OCI-LY7 (cell line): Measurements from ENCODE around the gene DNAJC18. TPM values are rescaled to one million over a fixed set of nuclear protein-coding genes. Genes with fewer than 3 reads are reported as not detected.

Source experiments
- BruUV-seq: library from RNA; stranded (reverse); fragments of 400-500 nt; replicated peaks from 2 replicates; lab custom pipeline; 2021; lab: Mats Ljungman, UMichigan
- CTCF ChIA-PET: fragments of 300-600 bp; sonication (Branson Sonifier 250); formaldehyde crosslinking; loops from one replicate; lab custom pipeline; 2022; ENCODE audit warnings: antibody characterized with exemption; ENCODE audit not compliant: unreplicated experiment; lab: Charles Lee
- POLR2A ChIA-PET: fragments of 300-600 bp; sonication (Branson Sonifier 250); formaldehyde crosslinking; loops from one replicate; lab custom pipeline; 2022; ENCODE audit warnings: antibody characterized with exemption; lab: Charles Lee
- DNase-seq: peaks from one replicate; pipeline ENCODE4 v3.0.0-alpha.2; 2015; ENCODE audit warnings: low spot score
- H2AFZ ChIP-seq: fragments of 200-600 bp; sonication (generic), shearing (Covaris generic); 2 replicates; pipeline ENCODE4 v1.6.1; 2014; ENCODE audit warnings: mild to moderate bottlenecking, antibody characterized with exemption, low read length, moderate library complexity
- H3K27ac ChIP-seq: fragments of 200-600 bp; sonication (generic); 2 replicates; pipeline ENCODE4 v1.5.1; 2014; ENCODE audit warnings: mixed run types, low read depth, mild to moderate bottlenecking, moderate library complexity, low read length, inconsistent platforms; ENCODE audit not compliant: poor library complexity, severe bottlenecking
- H3K36me3 ChIP-seq: fragments of 200-600 bp; sonication (generic); 2 replicates; pipeline ENCODE4 v1.6.1; 2014; ENCODE audit warnings: mild to moderate bottlenecking, antibody characterized with exemption, low read length, moderate library complexity, mixed read lengths; ENCODE audit not compliant: insufficient read depth
- H3K4me1 ChIP-seq: fragments of 200-600 bp; sonication (generic); 2 replicates; pipeline ENCODE4 v1.5.1; 2014; ENCODE audit warnings: mild to moderate bottlenecking, low read length; ENCODE audit not compliant: insufficient read depth, poor library complexity, severe bottlenecking
- H3K4me2 ChIP-seq: fragments of 200-600 bp; sonication (generic); 2 replicates; pipeline ENCODE4 v1.6.1; 2014; ENCODE audit warnings: mild to moderate bottlenecking, low read length
- H3K4me3 ChIP-seq: fragments of 200-600 bp; sonication (generic); 2 replicates; pipeline ENCODE4 v1.5.1; 2014; ENCODE audit warnings: mild to moderate bottlenecking, low read depth, low read length; ENCODE audit not compliant: poor library complexity, severe bottlenecking
- H3K79me2 ChIP-seq: fragments of 200-600 bp; sonication (generic); 2 replicates; pipeline ENCODE4 v1.6.1; 2016; ENCODE audit warnings: low read depth, mild to moderate bottlenecking, low read length, moderate library complexity, mixed read lengths; ENCODE audit not compliant: insufficient read depth
- H3K9me2 ChIP-seq: fragments of 200-600 bp; sonication (generic); 2 replicates; pipeline ENCODE4 v1.6.1; 2016; ENCODE audit warnings: mild to moderate bottlenecking, low read length, mixed read lengths; ENCODE audit not compliant: insufficient read depth
- H3K9me3 ChIP-seq: fragments of 200-600 bp; sonication (generic); 2 replicates; pipeline ENCODE4 v1.6.1; 2014; ENCODE audit warnings: mild to moderate bottlenecking, mixed run types, low read length, mixed read lengths
- H4K20me1 ChIP-seq: fragments of 200-600 bp; sonication (generic); 2 replicates; pipeline ENCODE4 v1.6.1; 2014; ENCODE audit warnings: mild to moderate bottlenecking, antibody characterized with exemption, low read length, moderate library complexity, mixed read lengths; ENCODE audit not compliant: insufficient read depth
- CTCF ChIP-seq: fragments of 200-600 bp; sonication (generic); conservative IDR thresholded peaks from 2 replicates; pipeline ENCODE4 v1.5.1; 2014; ENCODE audit warnings: mild to moderate bottlenecking, antibody characterized with exemption, low read length, moderate library complexity, mixed read lengths
- EZH2phosphoT487 ChIP-seq: fragments of 200-600 bp; sonication (generic); IDR thresholded peaks from 2 replicates; pipeline ENCODE4 v1.6.1; 2018; ENCODE audit warnings: low read depth, borderline replicate concordance, mild to moderate bottlenecking, mixed run types, antibody characterized with exemption, low read length, moderate library complexity, mixed read lengths
- intact Hi-C: fragments of 100-400 bp; cut with micrococcal nuclease; formaldehyde crosslinking; loops from one replicate; pipeline ENCODE4 v1.10.0; 2022; ENCODE audit not compliant: unreplicated experiment
- total RNA-seq, 2 experiments: library from RNA; depleted of rRNA in 1 of 2; stranded (reverse); fragments of >200 nt in 1 of 2; shearing (Covaris generic) in 1 of 2; gene quantifications; 2 replicates each; pipeline ENCODE4 v1.2.3, GENCODE V29; 2014 to 2022

The DNAJC18 gene
- total RNA-seq, 2 experiments from 2014 or later = 1.2 to 12.6 TPM

GRCh38 chr5:139457653-139458306, 18.5 kb upstream of the DNAJC18 start:
- no peaks in the 10 kb centered on the region for H3K9me2 ChIP-seq
- H3K79me2 ChIP-seq = no peaks in the 10 kb centered on the region
- H2AFZ ChIP-seq = no peak overlapping the region
- no peak overlapping the region for H3K4me2 ChIP-seq
- BruUV-seq = no TSS peak
- CTCF ChIA-PET = interaction anchor here (0.5 kb wide), 1 partner anchor 124 kb away, joined by 3 read pairs; no protein-coding TSS in a partner anchor
- POLR2A ChIA-PET = interaction anchor here (0.6 to 1.2 kb wide), 8 partner anchors 7 to 1113 kb away, joined by 3 to 6 read pairs (median 4); partner anchors contain the start of gene DNAJC18
- no peak for TF ChIP-seq CTCF
- no peak for TF ChIP-seq EZH2phosphoT487
- peaks cover 8% of the 10 kb centered on the region for H3K4me1 ChIP-seq
- no peak overlapping the region for H3K4me3 ChIP-seq
- intact Hi-C loops = no loop called here
- no peaks in the 10 kb centered on the region for H3K36me3 ChIP-seq
- no peaks in the 10 kb centered on the region for H3K9me3 ChIP-seq
- DNase-seq = no peak
- H4K20me1 ChIP-seq = no peaks in the 10 kb centered on the region
- no peak overlapping the region for H3K27ac ChIP-seq

- ChIA-PET CTCF (interaction anchor here (0.5 kb wide), 1 partner anchor 124 kb away, joined by 3 read pairs; no protein-coding TSS in a partner anchor), POLR2A (interaction anchor here (1.2 kb wide), 1 partner anchor 18 kb away, joined by 6 read pairs; the partner anchor contains the start of gene DNAJC18)
- intact Hi-C loops = no loop called here
- H3K79me2 ChIP-seq = no peaks in the 10 kb centered on the region
- no peak overlapping the region for H3K4me3 ChIP-seq
- no peak overlapping the region for H3K27ac ChIP-seq
- peaks cover 8% of the 10 kb centered on the region for H3K4me1 ChIP-seq
- no peaks in the 10 kb centered on the region for H3K36me3 ChIP-seq
- TF ChIP-seq CTCF (no peak), EZH2phosphoT487 (no peak)
- H4K20me1 ChIP-seq = no peaks in the 10 kb centered on the region
- no peaks in the 10 kb centered on the region for H3K9me2 ChIP-seq
- H3K4me2 ChIP-seq = no peak overlapping the region
- H2AFZ ChIP-seq = no peak overlapping the region
- H3K9me3 ChIP-seq = no peaks in the 10 kb centered on the region
- no peak for DNase-seq
- no TSS peak for BruUV-seq
Measured at GRCh38 chr5:139457241-139457640, 17.9 kb upstream of the DNAJC18 start.

- Histone ChIP-seq H4K20me1 (no peaks in the 10 kb centered on the region), H3K4me1 (peaks cover 8% of the 10 kb centered on the region), H3K79me2 (no peaks in the 10 kb centered on the region), H3K9me2 (no peaks in the 10 kb centered on the region), H3K4me3 (no peak overlapping the region), H2AFZ (no peak overlapping the region), H3K4me2 (no peak overlapping the region), H3K9me3 (no peaks in the 10 kb centered on the region), H3K36me3 (no peaks in the 10 kb centered on the region), H3K27ac (no peak overlapping the region)
- CTCF ChIA-PET = no interaction called here
- intact Hi-C loops = no loop called here
- no TSS peak for BruUV-seq
- POLR2A ChIA-PET = no interaction called here
- no peak for TF ChIP-seq CTCF
- TF ChIP-seq EZH2phosphoT487 = no peak
- DNase-seq = no peak
Measured at GRCh38 chr5:139456776-139457175, 17.5 kb upstream of the DNAJC18 start.
